Measurements from ENCODE around the gene TIGD1. TPM values are rescaled to one million over a fixed set of nuclear protein-coding genes. Genes with fewer than 3 reads are reported as not detected.

The TIGD1 gene
- total RNA-seq, 4 donors from 2014 or later: 2.4 to 5.3 (median 4.2) TPM

DNA sequence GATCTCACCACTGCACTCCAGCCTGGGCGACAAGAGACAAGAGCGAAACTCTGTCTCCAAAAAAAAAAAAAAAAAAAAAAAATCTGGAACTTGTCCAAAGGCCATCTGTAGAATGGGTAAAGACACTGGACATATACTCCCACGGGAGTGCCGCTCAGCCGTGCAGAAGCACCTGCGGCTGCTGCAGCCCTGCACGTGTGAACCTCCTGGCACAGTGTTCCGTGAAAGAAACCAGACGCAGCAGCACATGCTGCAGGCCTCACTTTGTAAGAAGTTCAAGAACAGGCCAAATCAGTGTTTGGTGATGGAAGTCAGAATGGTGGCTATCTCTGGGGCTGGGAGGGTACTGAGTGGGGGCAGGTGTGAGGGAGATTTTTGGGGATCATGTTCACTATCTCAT lies 17.9 kb downstream of the TIGD1 start:
- WGBS, 2 donors: 64 to 76% methylated on average over 9 of the region's 9 CpGs

DNA sequence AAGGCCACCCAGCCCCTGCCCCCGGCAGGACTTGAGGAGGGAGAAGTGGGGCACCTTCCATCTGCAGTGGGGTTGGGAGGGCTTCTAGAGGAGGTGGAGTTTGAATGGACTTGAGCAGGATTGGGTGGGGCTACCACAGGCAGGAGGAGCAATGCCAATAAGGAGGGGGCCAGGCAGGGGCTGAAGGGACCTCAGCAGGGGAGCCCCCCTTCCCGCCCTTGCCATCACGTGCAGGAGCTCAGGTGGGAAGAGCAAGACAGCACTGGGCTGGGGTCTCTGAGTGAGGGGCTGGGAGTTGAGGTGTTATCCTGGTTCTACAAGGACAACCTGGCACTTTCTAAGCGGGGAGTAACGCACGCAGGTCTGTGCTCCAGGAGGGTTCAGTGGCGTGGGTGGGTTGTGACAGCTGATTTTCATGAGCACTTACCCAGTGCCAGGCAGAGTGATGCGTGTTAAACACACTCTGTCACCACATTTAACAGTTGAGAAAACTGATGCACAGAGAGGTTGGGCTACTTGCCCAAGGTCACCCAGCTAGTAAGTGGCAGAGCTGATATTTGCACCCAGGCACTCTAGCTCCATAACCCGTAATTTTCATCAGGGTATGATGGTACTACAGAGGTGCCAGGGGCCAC lies 19.6 kb downstream of the TIGD1 start:
- 70 to 72% methylated on average over 9 of the region's 9 CpGs for WGBS, 2 donors
- no peaks in the 10 kb centered on the region for H3K36me3 ChIP-seq
- TF ChIP-seq EP300 (IDR thresholded peaks at IDR 0.05) (no peak), POLR2A (IDR thresholded peaks at IDR 0.05) (no peak)
- TF ChIP-seq, protein P1, sequence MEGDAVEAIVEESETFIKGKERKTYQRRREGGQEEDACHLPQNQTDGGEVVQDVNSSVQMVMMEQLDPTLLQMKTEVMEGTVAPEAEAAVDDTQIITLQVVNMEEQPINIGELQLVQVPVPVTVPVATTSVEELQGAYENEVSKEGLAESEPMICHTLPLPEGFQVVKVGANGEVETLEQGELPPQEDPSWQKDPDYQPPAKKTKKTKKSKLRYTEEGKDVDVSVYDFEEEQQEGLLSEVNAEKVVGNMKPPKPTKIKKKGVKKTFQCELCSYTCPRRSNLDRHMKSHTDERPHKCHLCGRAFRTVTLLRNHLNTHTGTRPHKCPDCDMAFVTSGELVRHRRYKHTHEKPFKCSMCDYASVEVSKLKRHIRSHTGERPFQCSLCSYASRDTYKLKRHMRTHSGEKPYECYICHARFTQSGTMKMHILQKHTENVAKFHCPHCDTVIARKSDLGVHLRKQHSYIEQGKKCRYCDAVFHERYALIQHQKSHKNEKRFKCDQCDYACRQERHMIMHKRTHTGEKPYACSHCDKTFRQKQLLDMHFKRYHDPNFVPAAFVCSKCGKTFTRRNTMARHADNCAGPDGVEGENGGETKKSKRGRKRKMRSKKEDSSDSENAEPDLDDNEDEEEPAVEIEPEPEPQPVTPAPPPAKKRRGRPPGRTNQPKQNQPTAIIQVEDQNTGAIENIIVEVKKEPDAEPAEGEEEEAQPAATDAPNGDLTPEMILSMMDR (IDR thresholded peaks at IDR 0.05): no peak
- peaks cover 0 to under 1% (median 0%) of the 10 kb centered on the region in 4 donors for H3K9me3 ChIP-seq
- H3K27me3 ChIP-seq: peaks cover 0 to 54% of the 10 kb centered on the region in 2 donors
- no peak overlapping the region for H3K27ac ChIP-seq
- H3K4me3 ChIP-seq: no peak overlapping the region
- peaks cover 0 to 1% (median 0%) of the 10 kb centered on the region in 4 donors for H3K4me1 ChIP-seq
- DNase-seq (ENCODE audit: low spot score in 2 of 2): no peak

More for the DNA sequence above, 17.9 kb downstream of the TIGD1 start:
- Histone ChIP-seq H3K27ac (no peak overlapping the region), H3K9me3 (peaks cover 0 to 7% (median 0%) of the 10 kb centered on the region in 4 donors), H3K36me3 (no peaks in the 10 kb centered on the region), H3K4me1 (no peaks in the 10 kb centered on the region), H3K4me3 (no peak overlapping the region), H3K27me3 (peaks cover 0 to 58% of the 10 kb centered on the region in 2 donors)
- TF ChIP-seq, protein P1 (IDR thresholded peaks at IDR 0.05): no peak
- DNase-seq (ENCODE audit: low spot score in 2 of 2): no peak

DNA sequence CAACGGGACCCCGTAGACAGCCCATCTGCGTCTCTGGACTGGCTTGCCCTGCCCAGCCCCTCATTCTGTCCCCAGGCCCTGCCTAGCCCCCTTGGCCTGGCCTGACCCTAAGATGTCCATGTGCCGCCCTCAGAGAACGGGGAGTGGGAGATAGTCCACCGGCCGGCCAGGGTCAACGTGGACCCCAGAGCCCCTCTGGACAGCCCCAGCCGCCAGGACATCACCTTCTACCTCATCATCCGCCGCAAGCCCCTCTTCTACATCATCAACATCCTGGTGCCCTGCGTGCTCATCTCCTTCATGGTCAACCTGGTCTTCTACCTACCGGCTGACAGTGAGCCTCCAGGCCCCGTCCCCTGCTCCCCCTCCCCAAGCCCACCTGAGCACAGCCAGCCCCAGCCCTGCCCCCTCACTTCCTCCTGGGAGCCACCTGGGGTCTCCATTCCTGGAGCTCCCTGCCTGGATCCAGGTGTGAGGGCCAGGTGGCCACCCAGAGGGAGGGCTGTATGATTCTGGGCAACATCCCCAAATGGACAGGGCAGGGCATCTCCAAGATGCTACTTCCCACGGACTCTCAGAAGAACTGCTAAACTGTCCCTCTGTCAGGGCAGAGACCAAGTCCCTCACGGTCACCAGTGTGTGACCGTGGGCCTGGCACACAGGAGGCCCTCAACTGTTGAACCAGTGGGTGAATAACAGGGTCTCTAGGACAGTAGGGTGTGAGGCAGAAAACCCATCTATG lies 20.4 kb downstream of the TIGD1 start:
- no peak for TF ChIP-seq EP300 (IDR thresholded peaks at IDR 0.05)
- TF ChIP-seq, protein P1 (IDR thresholded peaks at IDR 0.05): no peak

DNA sequence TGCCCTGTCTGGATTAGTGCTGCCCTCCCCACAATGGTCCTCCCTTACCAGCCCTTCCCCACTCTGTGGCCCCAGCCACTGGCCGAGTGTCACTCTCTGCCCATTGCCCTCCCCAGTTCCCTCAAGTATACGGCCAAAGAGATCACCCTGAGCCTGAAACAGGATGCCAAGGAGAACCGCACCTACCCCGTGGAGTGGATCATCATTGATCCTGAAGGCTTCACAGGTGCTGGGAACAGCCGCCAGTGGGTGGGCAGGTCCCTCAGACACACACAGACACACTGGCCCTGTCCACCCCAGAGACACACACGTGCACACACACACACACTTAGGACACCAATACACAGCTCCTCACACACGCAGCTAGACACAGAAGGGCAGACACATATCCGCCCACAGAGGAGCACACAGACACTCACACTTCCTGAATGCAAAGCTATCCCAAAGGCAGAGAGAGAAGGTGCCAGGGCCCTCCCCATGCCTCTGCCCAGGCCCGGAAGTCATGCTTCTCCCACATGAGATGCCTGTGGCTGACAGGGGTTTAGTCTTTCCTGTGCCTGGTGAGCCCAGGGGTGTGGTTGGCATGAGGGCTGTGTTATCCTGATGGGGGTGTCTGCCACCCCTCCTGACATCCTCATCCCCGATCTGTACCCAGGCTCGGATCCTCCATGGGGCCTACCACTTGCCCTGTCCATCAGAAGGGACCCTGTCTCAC lies 21.5 kb downstream of the TIGD1 start:
- no peak overlapping the region for H3K4me3 ChIP-seq
- peaks cover 0 to 56% of the 10 kb centered on the region in 2 donors for H3K27me3 ChIP-seq
- WGBS, 2 donors: 68 to 75% methylated on average over 10 of the region's 11 CpGs
- no peaks in the 10 kb centered on the region for H3K9me3 ChIP-seq
- peaks cover 0 to 15% (median 2%) of the 10 kb centered on the region in 4 donors for H3K4me1 ChIP-seq
- H3K36me3 ChIP-seq: no peaks in the 10 kb centered on the region
- TF ChIP-seq EP300 (IDR thresholded peaks at IDR 0.05) (no peak), POLR2A (IDR thresholded peaks at IDR 0.05) (no peak)
- TF ChIP-seq, protein P1 (IDR thresholded peaks at IDR 0.05): no peak
- no peak for DNase-seq (ENCODE audit: low spot score in 2 of 2)
- H3K27ac ChIP-seq: no peak overlapping the region

More for the DNA sequence above, 20.4 kb downstream of the TIGD1 start:
- no peak for DNase-seq (ENCODE audit: low spot score in 2 of 2)
- H3K9me3 ChIP-seq: no peaks in the 10 kb centered on the region
- H3K27ac ChIP-seq: no peak overlapping the region
- peaks cover 0 to 8% (median 0%) of the 10 kb centered on the region in 4 donors for H3K4me1 ChIP-seq
- peaks cover 0 to 54% of the 10 kb centered on the region in 2 donors for H3K27me3 ChIP-seq
- H3K4me3 ChIP-seq: no peak overlapping the region
- WGBS, 2 donors: 83 to 87% methylated on average over 17 of the region's 17 CpGs
- H3K36me3 ChIP-seq: no peaks in the 10 kb centered on the region
